Neutrophil (primary cell): Measurements from ENCODE around the gene RARB.

Experiments used
- H3K27ac ChIP-seq: fragments of 200-600 bp; sonication (generic); 2 replicates; pipeline ENCODE4 v1.5.1; 2016; ENCODE audit warnings: mild to moderate bottlenecking, moderate library complexity
- H3K27me3 ChIP-seq: fragments of 200-600 bp; sonication (generic); 2 replicates; pipeline ENCODE4 v1.6.0; 2016; ENCODE audit warnings: mild to moderate bottlenecking
- H3K36me3 ChIP-seq: fragments of 200-600 bp; sonication (generic); 2 replicates; pipeline ENCODE4 v1.5.1; 2017
- H3K4me1 ChIP-seq, 2 experiments: fragments of 200-600 bp in 1 of 2; sonication (generic) in 1 of 2; 1 replicate in 1 of 2; 2 replicates in 1 of 2; pipeline versions ENCODE4 v1.5.1 to v1.6.1; 2013 to 2016; ENCODE audit warnings: low read depth in 1 of 2, low read length in 1 of 2, mild to moderate bottlenecking in 1 of 2, moderate library complexity in 1 of 2; ENCODE audit not compliant: control insufficient read depth in 1 of 2, insufficient read depth in 1 of 2
- H3K4me3 ChIP-seq, 2 experiments: fragments of 200-600 bp in 1 of 2; sonication (generic) in 1 of 2; 1 replicate in 1 of 2; 2 replicates in 1 of 2; pipeline ENCODE4 v1.5.1; 2013 to 2016; ENCODE audit warnings: low read depth in 1 of 2, low read length in 1 of 2, mild to moderate bottlenecking in 1 of 2, moderate library complexity in 1 of 2
- H3K9me3 ChIP-seq: fragments of 200-600 bp; sonication (generic); 2 replicates; pipeline ENCODE4 v1.5.1; 2016
- TF ChIP-seq, protein P1 (sequence below): fragments of 200-600 bp; sonication (generic); IDR thresholded peaks from 2 replicates; pipeline ENCODE4 v1.5.1; 2016; ENCODE audit warnings: antibody characterized with exemption

The RARB gene

DNA sequence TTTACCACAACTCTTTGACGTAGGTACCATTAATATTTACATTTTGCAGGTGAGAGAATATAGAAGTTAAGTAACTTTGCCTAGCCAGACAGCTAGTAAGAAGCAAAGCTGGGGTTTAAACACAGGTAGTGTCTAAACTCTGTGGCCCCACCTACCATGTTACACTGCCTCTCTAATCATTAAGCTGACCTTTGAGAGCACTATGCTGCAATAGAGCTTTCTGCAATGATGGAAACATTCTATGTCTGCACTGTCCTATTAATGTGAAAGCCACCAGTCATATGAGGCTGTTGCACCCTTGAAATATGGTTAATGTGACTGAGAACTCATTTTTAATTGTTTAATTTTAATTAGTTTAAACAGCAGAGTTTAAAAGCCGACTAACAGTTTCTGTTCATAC, 6.3 kb upstream of the RARB start:
- no peaks in the 10 kb centered on the region for H3K36me3 ChIP-seq
- H3K27me3 ChIP-seq, result peaks cover 24% of the 10 kb centered on the region
- H3K9me3 ChIP-seq, result no peaks in the 10 kb centered on the region
- H3K4me1 ChIP-seq, result no peaks in the 10 kb centered on the region
- H3K4me3 ChIP-seq, result no peak overlapping the region
- TF ChIP-seq, protein P1, sequence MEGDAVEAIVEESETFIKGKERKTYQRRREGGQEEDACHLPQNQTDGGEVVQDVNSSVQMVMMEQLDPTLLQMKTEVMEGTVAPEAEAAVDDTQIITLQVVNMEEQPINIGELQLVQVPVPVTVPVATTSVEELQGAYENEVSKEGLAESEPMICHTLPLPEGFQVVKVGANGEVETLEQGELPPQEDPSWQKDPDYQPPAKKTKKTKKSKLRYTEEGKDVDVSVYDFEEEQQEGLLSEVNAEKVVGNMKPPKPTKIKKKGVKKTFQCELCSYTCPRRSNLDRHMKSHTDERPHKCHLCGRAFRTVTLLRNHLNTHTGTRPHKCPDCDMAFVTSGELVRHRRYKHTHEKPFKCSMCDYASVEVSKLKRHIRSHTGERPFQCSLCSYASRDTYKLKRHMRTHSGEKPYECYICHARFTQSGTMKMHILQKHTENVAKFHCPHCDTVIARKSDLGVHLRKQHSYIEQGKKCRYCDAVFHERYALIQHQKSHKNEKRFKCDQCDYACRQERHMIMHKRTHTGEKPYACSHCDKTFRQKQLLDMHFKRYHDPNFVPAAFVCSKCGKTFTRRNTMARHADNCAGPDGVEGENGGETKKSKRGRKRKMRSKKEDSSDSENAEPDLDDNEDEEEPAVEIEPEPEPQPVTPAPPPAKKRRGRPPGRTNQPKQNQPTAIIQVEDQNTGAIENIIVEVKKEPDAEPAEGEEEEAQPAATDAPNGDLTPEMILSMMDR, result no peak
- no peak overlapping the region for H3K27ac ChIP-seq

DNA sequence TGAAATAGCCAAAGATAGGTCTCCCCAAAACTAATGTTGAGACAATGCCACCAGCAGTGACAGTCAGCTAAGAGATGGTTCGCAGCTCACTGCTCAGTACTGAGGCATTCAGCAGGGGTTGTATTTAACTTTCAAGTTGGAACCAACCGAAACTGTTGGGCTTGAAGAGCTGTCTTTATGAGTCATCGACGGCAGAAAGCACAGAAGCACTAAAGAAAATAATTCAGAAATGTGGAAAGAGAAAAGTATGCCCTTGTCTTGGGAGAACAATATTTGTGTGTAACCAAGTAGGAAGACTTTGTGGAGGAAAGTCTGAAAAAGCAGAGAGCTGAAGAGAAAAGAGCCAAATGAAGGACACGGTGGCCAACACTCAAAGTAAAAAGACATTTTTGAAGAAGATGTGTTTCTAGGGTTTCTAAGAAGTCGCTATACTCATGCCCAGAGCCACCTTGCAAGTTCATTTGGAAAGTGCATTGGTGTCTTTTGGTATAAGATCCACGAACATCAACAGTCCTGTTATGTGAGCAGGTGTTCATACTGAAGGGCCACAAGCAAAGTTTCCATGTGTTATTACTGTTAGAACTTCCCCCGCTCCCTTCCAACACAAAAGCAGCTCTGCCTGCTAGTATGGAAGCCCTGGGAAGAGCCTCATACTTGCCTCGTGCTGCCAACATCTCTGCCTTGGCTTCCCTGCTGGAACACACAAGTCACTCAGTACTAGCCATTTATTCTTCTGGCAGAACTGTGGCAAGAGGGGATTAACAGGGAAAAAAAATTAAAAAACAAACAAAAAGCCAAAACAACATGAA, 4.1 kb upstream of the RARB start:
- Histone ChIP-seq H3K27ac (no peak overlapping the region), H3K4me3 (no peak overlapping the region), H3K36me3 (no peaks in the 10 kb centered on the region), H3K27me3 (peaks cover 47% of the 10 kb centered on the region), H3K9me3 (no peaks in the 10 kb centered on the region), H3K4me1 (no peaks in the 10 kb centered on the region)
- TF ChIP-seq, protein P1, result no peak

DNA sequence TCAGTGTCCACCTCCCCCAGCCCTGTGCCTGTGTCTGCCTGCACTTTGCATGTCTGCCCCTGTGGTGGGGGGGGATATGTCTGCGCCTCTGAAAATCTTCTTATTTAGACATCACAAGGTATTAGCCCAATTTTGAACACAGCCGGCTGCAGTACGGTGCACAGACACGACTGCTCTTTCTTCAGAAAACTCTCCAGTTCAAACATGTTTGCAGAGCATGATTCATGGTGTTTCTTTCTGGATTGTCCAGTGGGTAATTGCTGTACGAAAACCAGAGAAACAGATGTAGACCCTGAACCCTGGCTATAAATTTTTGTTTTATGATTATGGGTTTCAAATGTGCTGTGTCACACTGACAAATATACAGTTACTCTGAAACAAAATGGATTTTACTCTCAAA, 3.4 kb upstream of the RARB start:
- Histone ChIP-seq H3K27me3 (peaks cover 53% of the 10 kb centered on the region), H3K9me3 (no peaks in the 10 kb centered on the region), H3K4me3 (no peak overlapping the region), H3K4me1 (no peaks in the 10 kb centered on the region), H3K27ac (no peak overlapping the region), H3K36me3 (no peaks in the 10 kb centered on the region)
- TF ChIP-seq, protein P1, result no peak

DNA sequence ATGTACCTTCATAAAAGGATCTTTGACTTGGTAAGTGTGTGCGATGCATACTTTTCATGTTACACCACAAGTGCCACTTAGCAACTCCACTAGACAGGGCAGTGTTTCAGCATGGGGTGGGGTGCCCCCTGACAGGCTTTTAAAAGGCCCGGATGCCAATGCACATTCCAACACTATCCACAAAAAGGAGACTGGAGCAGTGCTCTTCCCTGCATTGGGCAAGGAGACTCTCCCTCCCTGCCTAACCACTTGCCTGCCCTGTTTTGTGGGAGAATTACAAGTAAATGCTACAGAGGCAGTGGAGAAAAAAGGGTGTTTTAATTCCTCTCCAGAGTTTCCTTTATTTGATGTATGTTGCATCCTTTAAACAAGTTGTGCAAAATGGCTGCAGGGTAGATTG, 1.7 kb upstream of the RARB start:
- TF ChIP-seq, protein P1, result no peak
- Histone ChIP-seq H3K27ac (no peak overlapping the region), H3K9me3 (no peaks in the 10 kb centered on the region), H3K4me1 (no peaks in the 10 kb centered on the region), H3K4me3 (no peak overlapping the region), H3K27me3 (peaks cover 71% of the 10 kb centered on the region), H3K36me3 (no peaks in the 10 kb centered on the region)

DNA sequence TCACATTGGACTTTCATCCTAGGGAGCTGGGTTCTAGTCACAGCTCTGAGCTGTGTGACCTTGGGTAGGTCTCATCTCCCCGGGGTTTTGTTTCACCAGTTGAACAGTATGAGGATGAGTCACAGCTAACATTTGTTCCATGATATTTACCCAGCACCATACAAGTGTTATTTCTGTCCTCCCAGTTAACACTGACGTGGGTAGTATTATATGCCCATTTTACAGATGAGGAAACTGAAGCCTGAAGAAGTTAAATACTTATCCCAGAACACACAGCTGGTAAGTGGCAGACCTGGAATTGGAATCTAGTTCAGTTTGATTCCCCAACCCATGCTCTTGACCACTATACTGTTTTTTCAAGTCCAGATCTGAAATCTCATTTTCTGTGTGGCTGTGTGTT, 908 bp upstream of the RARB start:
- no peak overlapping the region for H3K4me3 ChIP-seq

More for the DNA sequence above, 908 bp upstream of the RARB start:
- Histone ChIP-seq H3K4me1 (no peaks in the 10 kb centered on the region), H3K27ac (no peak overlapping the region), H3K36me3 (no peaks in the 10 kb centered on the region), H3K27me3 (peaks cover 78% of the 10 kb centered on the region), H3K9me3 (no peaks in the 10 kb centered on the region)
- TF ChIP-seq, protein P1, result no peak
